ENCODE data around the gene RAD21L1.

Gene RAD21L1

DNA sequence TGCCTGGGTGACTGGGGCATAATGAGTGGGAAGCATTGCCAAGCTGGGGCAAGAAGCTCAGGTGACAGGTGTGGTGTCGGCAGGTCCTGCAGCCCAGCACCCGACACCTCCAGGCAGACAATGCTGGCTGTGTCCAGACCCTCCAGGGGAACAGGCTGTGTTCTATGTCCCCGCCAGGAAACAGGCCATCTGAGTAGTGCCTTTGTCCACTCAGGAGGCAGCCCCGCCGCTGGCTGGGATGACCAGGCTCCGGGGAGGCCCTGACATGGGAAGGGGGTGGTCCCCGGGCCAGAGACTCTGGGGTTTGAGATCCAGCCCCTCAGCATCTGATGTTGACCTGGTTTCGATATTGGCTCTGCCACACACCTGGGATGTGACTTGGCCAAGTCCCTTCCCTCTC is 68.7 kb downstream of the RAD21L1 start:
- no peak for ATAC-seq
- TF ChIP-seq ISL1 (CRISPR knock-in tag; IDR thresholded peaks at IDR 0.05) (no peak), ZC3H10 (CRISPR knock-in tag; IDR thresholded peaks at IDR 0.05) (no peak), OSR1 (CRISPR knock-in tag; IDR thresholded peaks at IDR 0.05) (no peak), ZNF8 (CRISPR knock-in tag; IDR thresholded peaks at IDR 0.05) (no peak), CSDC2 (CRISPR knock-in tag; IDR thresholded peaks at IDR 0.05) (no peak), TOX (CRISPR knock-in tag; IDR thresholded peaks at IDR 0.05; ENCODE audit: borderline replicate concordance) (no peak), GLIS3 (CRISPR knock-in tag; IDR thresholded peaks at IDR 0.05) (no peak), TCF4 (CRISPR knock-in tag; IDR thresholded peaks at IDR 0.05; ENCODE audit: borderline replicate concordance) (no peak), PPARA (CRISPR knock-in tag; IDR thresholded peaks at IDR 0.05; ENCODE audit: borderline replicate concordance) (no peak), ZNF565 (CRISPR knock-in tag; conservative IDR thresholded peaks at IDR 0.05; ENCODE audit: low read depth) (no peak), RARB (CRISPR knock-in tag; IDR thresholded peaks at IDR 0.05) (no peak), ARNTL (CRISPR knock-in tag; IDR thresholded peaks at IDR 0.05; ENCODE audit: borderline replicate concordance, low read depth) (no peak), ZFP30 (CRISPR knock-in tag; IDR thresholded peaks at IDR 0.05) (no peak)
- TF ChIP-seq, protein P1, sequence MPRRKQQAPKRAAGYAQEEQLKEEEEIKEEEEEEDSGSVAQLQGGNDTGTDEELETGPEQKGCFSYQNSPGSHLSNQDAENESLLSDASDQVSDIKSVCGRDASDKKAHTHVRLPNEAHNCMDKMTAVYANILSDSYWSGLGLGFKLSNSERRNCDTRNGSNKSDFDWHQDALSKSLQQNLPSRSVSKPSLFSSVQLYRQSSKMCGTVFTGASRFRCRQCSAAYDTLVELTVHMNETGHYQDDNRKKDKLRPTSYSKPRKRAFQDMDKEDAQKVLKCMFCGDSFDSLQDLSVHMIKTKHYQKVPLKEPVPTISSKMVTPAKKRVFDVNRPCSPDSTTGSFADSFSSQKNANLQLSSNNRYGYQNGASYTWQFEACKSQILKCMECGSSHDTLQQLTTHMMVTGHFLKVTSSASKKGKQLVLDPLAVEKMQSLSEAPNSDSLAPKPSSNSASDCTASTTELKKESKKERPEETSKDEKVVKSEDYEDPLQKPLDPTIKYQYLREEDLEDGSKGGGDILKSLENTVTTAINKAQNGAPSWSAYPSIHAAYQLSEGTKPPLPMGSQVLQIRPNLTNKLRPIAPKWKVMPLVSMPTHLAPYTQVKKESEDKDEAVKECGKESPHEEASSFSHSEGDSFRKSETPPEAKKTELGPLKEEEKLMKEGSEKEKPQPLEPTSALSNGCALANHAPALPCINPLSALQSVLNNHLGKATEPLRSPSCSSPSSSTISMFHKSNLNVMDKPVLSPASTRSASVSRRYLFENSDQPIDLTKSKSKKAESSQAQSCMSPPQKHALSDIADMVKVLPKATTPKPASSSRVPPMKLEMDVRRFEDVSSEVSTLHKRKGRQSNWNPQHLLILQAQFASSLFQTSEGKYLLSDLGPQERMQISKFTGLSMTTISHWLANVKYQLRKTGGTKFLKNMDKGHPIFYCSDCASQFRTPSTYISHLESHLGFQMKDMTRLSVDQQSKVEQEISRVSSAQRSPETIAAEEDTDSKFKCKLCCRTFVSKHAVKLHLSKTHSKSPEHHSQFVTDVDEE (CRISPR knock-in tag; IDR thresholded peaks at IDR 0.05) = no peak
- TF ChIP-seq, protein P2, sequence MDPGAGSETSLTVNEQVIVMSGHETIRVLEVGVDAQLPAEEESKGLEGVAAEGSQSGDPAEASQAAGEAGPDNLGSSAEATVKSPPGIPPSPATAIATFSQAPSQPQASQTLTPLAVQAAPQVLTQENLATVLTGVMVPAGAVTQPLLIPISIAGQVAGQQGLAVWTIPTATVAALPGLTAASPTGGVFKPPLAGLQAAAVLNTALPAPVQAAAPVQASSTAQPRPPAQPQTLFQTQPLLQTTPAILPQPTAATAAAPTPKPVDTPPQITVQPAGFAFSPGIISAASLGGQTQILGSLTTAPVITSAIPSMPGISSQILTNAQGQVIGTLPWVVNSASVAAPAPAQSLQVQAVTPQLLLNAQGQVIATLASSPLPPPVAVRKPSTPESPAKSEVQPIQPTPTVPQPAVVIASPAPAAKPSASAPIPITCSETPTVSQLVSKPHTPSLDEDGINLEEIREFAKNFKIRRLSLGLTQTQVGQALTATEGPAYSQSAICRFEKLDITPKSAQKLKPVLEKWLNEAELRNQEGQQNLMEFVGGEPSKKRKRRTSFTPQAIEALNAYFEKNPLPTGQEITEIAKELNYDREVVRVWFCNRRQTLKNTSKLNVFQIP (CRISPR knock-in tag; IDR thresholded peaks at IDR 0.05; ENCODE audit: borderline replicate concordance, low read depth) = no peak
- TF ChIP-seq, protein P3, sequence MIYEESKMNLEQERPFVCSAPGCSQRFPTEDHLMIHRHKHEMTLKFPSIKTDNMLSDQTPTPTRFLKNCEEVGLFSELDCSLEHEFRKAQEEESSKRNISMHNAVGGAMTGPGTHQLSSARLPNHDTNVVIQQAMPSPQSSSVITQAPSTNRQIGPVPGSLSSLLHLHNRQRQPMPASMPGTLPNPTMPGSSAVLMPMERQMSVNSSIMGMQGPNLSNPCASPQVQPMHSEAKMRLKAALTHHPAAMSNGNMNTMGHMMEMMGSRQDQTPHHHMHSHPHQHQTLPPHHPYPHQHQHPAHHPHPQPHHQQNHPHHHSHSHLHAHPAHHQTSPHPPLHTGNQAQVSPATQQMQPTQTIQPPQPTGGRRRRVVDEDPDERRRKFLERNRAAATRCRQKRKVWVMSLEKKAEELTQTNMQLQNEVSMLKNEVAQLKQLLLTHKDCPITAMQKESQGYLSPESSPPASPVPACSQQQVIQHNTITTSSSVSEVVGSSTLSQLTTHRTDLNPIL (CRISPR knock-in tag; IDR thresholded peaks at IDR 0.05; ENCODE audit: low read depth) = no peak
- TF ChIP-seq, protein P4, sequence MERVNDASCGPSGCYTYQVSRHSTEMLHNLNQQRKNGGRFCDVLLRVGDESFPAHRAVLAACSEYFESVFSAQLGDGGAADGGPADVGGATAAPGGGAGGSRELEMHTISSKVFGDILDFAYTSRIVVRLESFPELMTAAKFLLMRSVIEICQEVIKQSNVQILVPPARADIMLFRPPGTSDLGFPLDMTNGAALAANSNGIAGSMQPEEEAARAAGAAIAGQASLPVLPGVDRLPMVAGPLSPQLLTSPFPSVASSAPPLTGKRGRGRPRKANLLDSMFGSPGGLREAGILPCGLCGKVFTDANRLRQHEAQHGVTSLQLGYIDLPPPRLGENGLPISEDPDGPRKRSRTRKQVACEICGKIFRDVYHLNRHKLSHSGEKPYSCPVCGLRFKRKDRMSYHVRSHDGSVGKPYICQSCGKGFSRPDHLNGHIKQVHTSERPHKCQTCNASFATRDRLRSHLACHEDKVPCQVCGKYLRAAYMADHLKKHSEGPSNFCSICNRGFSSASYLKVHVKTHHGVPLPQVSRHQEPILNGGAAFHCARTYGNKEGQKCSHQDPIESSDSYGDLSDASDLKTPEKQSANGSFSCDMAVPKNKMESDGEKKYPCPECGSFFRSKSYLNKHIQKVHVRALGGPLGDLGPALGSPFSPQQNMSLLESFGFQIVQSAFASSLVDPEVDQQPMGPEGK (CRISPR knock-in tag; IDR thresholded peaks at IDR 0.05; ENCODE audit: borderline replicate concordance) = no peak
- TF ChIP-seq, protein P5, sequence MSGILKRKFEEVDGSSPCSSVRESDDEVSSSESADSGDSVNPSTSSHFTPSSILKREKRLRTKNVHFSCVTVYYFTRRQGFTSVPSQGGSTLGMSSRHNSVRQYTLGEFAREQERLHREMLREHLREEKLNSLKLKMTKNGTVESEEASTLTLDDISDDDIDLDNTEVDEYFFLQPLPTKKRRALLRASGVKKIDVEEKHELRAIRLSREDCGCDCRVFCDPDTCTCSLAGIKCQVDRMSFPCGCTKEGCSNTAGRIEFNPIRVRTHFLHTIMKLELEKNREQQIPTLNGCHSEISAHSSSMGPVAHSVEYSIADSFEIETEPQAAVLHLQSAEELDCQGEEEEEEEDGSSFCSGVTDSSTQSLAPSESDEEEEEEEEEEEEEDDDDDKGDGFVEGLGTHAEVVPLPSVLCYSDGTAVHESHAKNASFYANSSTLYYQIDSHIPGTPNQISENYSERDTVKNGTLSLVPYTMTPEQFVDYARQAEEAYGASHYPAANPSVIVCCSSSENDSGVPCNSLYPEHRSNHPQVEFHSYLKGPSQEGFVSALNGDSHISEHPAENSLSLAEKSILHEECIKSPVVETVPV (CRISPR knock-in tag; IDR thresholded peaks at IDR 0.05) = no peak

DNA sequence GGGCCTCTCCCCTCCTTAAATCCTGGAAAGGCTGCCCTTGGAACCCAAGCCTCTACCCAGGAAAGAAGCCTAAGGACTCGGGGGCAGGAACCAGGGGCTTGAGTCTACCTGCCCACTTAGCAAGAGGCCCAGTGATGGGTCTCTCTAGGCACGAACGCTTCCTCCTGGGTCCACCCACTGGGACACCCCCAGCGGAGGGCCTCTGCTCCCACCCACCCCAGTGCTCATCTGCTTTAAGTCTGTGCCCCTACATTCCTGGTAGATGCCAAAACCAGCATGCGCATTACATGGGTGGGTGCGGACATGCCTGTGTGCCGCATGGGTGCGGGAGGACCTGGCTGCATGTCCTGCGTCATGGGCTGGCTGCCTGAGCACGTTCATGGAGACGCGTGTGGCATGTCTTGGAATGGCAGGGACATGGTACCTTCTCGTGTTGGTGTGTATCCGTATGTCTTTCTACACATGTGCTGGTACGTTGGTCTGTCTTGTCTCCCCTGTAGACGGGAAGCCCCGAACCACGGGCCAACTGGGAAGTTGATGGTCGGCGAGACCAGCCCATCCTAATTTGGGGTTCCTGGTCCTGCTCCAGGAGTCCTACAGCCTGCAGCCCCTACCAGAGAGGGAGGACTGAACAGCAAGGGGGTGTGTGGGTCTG is 69.6 kb downstream of the RAD21L1 start:
- no peak for ATAC-seq
- TF ChIP-seq ZFP3 (CRISPR knock-in tag; IDR thresholded peaks at IDR 0.05) (no peak), RARB (CRISPR knock-in tag; IDR thresholded peaks at IDR 0.05) (no peak), TOX (CRISPR knock-in tag; IDR thresholded peaks at IDR 0.05; ENCODE audit: borderline replicate concordance) (no peak), GLIS3 (CRISPR knock-in tag; IDR thresholded peaks at IDR 0.05) (no peak), ZFP30 (CRISPR knock-in tag; IDR thresholded peaks at IDR 0.05) (no peak), SNAI2 (CRISPR knock-in tag; IDR thresholded peaks at IDR 0.05) (no peak), ARNTL (CRISPR knock-in tag; IDR thresholded peaks at IDR 0.05; ENCODE audit: borderline replicate concordance, low read depth) (no peak), OSR1 (CRISPR knock-in tag; IDR thresholded peaks at IDR 0.05) (no peak), ZC3H10 (CRISPR knock-in tag; IDR thresholded peaks at IDR 0.05) (no peak)
- TF ChIP-seq, protein P2 (CRISPR knock-in tag; IDR thresholded peaks at IDR 0.05; ENCODE audit: borderline replicate concordance, low read depth) = no peak
- TF ChIP-seq, protein P1 (CRISPR knock-in tag; IDR thresholded peaks at IDR 0.05) = no peak
- TF ChIP-seq, protein P5 (CRISPR knock-in tag; IDR thresholded peaks at IDR 0.05) = no peak

Data from SK-N-SH treated with all-trans-retinoic acid at 6 μM for 48 hours (cell line).